ENCODE data around the gene KPNB1. TPM values are rescaled to one million over a fixed set of nuclear protein-coding genes. Genes with fewer than 3 reads are reported as not detected.

KPNB1 gene
- total RNA-seq, 3 donors from 2014 or later, result 162 to 269 (median 217) TPM

- no peak for TF ChIP-seq CTCF (IDR thresholded peaks at IDR 0.05)
- no peak for ATAC-seq
- Histone ChIP-seq H3K4me3 (no peak overlapping the region), H3K9me3 (no peaks in the 10 kb centered on the region), H3K4me1 (ENCODE audit: low read depth) (peaks cover 17% of the 10 kb centered on the region), H3K36me3 (ENCODE audit: low read depth) (peaks cover 11% of the 10 kb centered on the region)
- DNase-seq, result no peak
- intact Hi-C loops (cut with DNase I, micrococcal nuclease), result no loop called here
Observed at GRCh38 chr17:47653442-47653841, 3.7 kb downstream of the KPNB1 start.

GRCh38 chr17:47654991-47655390 lies 5.3 kb downstream of the KPNB1 start:
- no peak for TF ChIP-seq CTCF (IDR thresholded peaks at IDR 0.05)
- ATAC-seq, result no peak
- peaks cover 17% of the 10 kb centered on the region for H3K4me1 ChIP-seq (ENCODE audit: low read depth)
- H3K4me3 ChIP-seq, result no peak overlapping the region
- no peak for DNase-seq
- H3K9me3 ChIP-seq, result no peaks in the 10 kb centered on the region
- intact Hi-C loops (cut with DNase I, micrococcal nuclease), result no loop called here
- H3K36me3 ChIP-seq (ENCODE audit: low read depth), result peaks cover 10% of the 10 kb centered on the region

GRCh38 chr17:47660064-47660492 lies 10.4 kb downstream of the KPNB1 start:
- peak; percentile 73 for ATAC-seq
- H3K4me1 ChIP-seq (ENCODE audit: low read depth), result peaks cover 5% of the 10 kb centered on the region
- H3K36me3 ChIP-seq (ENCODE audit: low read depth), result peaks cover 16% of the 10 kb centered on the region
- intact Hi-C loops (cut with DNase I, micrococcal nuclease), result no loop called here
- H3K9me3 ChIP-seq, result no peaks in the 10 kb centered on the region
- no peak overlapping the region for H3K4me3 ChIP-seq
- no peak for TF ChIP-seq CTCF (IDR thresholded peaks at IDR 0.05)
- DNase-seq, result no peak

GRCh38 chr17:47663912-47664623 lies 14.3 kb downstream of the KPNB1 start:
- H3K4me3 ChIP-seq, result no peak overlapping the region
- ATAC-seq, result peak; percentile 83
- H3K36me3 ChIP-seq (ENCODE audit: low read depth), result peaks cover 19% of the 10 kb centered on the region
- peak; percentile 23 to 77 (median 37) for DNase-seq
- peak; percentile 51 for TF ChIP-seq CTCF (IDR thresholded peaks at IDR 0.05)
- intact Hi-C loops (cut with DNase I, micrococcal nuclease), result no loop called here
- peaks cover 5% of the 10 kb centered on the region for H3K4me1 ChIP-seq (ENCODE audit: low read depth)
- H3K9me3 ChIP-seq, result no peaks in the 10 kb centered on the region

GRCh38 chr17:47664624-47664941 lies 14.9 kb downstream of the KPNB1 start:
- ATAC-seq (no peak), DNase-seq (no peak)
- Histone ChIP-seq H3K9me3 (no peaks in the 10 kb centered on the region), H3K4me1 (ENCODE audit: low read depth) (peaks cover 3% of the 10 kb centered on the region), H3K36me3 (ENCODE audit: low read depth) (peaks cover 25% of the 10 kb centered on the region), H3K4me3 (no peak overlapping the region)
- intact Hi-C loops (cut with DNase I, micrococcal nuclease), result no loop called here
- no peak for TF ChIP-seq CTCF (IDR thresholded peaks at IDR 0.05)

- Histone ChIP-seq H3K4me1 (ENCODE audit: low read depth) (no peaks in the 10 kb centered on the region), H3K9me3 (no peaks in the 10 kb centered on the region), H3K36me3 (ENCODE audit: low read depth) (peaks cover 35% of the 10 kb centered on the region), H3K4me3 (no peak overlapping the region)
- DNase-seq, result no peak
- TF ChIP-seq CTCF (IDR thresholded peaks at IDR 0.05), result no peak
- ATAC-seq, result no peak
- intact Hi-C loops (cut with DNase I, micrococcal nuclease), result no loop called here
Observed at GRCh38 chr17:47665655-47666054, 15.9 kb downstream of the KPNB1 start.

All from mucosa of descending colon (tissue), 3 donors.